Measurements from ENCODE around the gene CAMSAP2.

GRCh38 chr1:200794506-200795065 is 55.9 kb downstream of the CAMSAP2 start:
- TF ChIP-seq CTCF (IDR thresholded peaks at IDR 0.05 in 2 of 3, conservative IDR thresholded peaks at IDR 0.05 in 1 of 3; ENCODE audit: borderline replicate concordance in 1 of 3, insufficient read depth in 1 of 3, low read depth in 2 of 3, low read length in 2 of 3) (no peak), SP1 (IDR thresholded peaks at IDR 0.05; ENCODE audit: low read depth) (no peak), EZH2 (IDR thresholded peaks at IDR 0.05) (no peak), POLR2A (IDR thresholded peaks at IDR 0.05; ENCODE audit: borderline replicate concordance, extremely low read depth, insufficient read depth, insufficient read length) (no peak), POLR2AphosphoS5 (IDR thresholded peaks at IDR 0.05; ENCODE audit: low read depth, low read length) (no peak), YY1 (IDR thresholded peaks at IDR 0.05; ENCODE audit: extremely low read depth, insufficient replicate concordance, low read depth, low read length) (no peak), CEBPB (IDR thresholded peaks at IDR 0.05; ENCODE audit: low read depth) (no peak), EZH2phosphoT487 (IDR thresholded peaks at IDR 0.05; ENCODE audit: borderline replicate concordance) (no peak), RAD21 (IDR thresholded peaks at IDR 0.05; ENCODE audit: low read depth) (no peak)
- TF ChIP-seq, protein P1, sequence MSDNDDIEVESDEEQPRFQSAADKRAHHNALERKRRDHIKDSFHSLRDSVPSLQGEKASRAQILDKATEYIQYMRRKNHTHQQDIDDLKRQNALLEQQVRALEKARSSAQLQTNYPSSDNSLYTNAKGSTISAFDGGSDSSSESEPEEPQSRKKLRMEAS (IDR thresholded peaks at IDR 0.05) = no peak
